ENCODE results near the gene PAPLN. TPM values are rescaled to one million over a fixed set of nuclear protein-coding genes. Genes with fewer than 3 reads are reported as not detected.

Gene PAPLN
- polyA plus RNA-seq, 10 donors, result 1.4 to 4.3 (median 2.6) TPM

DNA sequence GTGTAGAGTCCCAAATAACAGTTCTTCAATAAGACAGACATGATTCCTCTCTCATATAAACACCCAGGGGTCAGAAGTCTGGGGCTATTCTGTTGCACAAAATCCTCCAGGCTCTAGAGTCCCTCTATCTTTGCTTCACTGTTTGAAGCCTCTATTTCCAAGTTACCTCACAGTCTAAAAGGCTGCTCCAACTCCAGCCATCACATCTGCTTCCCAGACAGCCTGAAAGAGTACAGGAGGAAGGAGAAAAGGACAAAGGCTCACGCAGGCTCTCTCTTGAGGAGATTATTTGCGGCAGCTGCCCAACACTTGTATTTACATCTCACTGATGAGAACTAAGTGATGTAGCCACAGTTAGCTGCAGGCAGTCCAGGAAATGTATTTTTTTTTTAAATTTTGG, 6.4 kb downstream of the PAPLN start:
- no peak for DNase-seq

DNA sequence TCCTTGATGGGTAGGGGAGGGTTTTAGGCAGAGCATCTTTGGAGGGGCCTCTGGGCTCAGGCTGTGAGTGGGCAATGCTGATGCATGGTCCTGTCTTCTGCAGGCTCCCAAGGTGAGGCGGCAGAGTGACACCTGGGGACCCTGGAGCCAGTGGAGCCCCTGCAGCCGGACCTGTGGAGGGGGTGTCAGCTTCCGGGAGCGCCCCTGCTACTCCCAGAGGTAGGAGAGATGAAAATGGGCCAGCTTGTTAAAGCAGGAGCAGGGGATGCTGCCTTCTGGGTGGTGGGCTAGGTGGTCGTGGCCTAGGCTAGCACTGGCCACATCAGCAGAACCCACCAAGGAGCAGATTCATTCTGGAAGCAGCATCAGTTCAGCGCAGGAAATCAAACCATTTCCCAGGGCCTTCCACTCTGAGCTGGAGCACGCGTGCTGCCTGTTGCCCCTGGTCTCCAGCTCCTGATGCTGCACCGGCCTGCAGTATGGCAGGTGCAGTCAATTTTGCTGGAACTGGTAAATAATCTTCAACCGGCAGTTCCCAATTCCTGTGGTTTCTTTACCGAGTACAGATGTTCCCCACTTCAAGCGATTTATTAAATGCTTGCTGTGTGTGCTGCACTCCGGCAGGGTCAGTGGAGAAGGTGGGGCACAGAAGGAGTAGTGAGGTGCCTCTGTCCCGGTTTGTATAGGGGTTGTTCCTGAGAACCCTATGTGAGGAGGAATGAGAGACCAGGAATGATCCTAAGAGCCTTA, 7.4 kb downstream of the PAPLN start:
- no peak for DNase-seq

DNA sequence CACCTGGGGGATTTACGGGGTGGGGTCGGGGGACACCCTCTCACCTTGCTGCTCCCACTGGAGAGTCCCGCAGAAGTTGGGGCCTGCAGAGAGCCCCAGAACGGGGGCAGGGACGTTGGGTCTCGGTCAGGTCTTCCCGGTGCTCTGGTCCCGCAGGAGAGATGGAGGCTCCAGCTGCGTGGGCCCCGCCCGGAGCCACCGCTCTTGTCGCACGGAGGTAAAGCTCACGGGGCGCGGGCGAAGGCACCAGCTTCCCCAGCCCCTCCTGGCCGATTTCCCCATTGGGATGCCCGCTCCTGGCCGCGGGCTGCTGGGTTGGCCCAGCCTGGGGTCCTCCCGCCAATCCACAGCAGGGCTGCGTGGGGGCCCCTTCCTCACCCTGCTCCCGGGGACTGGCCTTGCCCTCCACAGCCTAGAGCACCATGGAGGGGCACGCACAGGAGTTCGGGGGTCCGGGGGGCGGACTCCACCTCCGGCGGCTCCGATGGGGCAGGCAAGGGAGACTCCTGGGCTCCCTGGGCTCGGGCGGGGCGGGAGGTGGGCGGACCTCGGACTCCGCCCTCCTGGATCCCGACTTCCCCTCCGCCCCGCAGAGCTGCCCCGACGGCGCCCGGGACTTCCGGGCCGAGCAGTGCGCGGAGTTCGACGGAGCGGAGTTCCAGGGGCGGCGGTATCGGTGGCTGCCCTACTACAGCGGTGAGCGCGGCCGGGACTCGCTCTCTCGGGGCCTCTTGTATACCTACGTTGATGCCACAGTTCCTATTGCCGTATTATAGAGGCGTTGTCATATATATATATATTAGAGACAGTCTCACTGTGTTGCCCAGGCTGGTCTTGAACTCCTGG, 8.4 kb downstream of the PAPLN start:
- peak in 1 of 3 donors; percentile 68 for DNase-seq

GRCh38 chr14:73246387-73247150, 9.3 kb downstream of the PAPLN start:
- no peak for DNase-seq

DNA sequence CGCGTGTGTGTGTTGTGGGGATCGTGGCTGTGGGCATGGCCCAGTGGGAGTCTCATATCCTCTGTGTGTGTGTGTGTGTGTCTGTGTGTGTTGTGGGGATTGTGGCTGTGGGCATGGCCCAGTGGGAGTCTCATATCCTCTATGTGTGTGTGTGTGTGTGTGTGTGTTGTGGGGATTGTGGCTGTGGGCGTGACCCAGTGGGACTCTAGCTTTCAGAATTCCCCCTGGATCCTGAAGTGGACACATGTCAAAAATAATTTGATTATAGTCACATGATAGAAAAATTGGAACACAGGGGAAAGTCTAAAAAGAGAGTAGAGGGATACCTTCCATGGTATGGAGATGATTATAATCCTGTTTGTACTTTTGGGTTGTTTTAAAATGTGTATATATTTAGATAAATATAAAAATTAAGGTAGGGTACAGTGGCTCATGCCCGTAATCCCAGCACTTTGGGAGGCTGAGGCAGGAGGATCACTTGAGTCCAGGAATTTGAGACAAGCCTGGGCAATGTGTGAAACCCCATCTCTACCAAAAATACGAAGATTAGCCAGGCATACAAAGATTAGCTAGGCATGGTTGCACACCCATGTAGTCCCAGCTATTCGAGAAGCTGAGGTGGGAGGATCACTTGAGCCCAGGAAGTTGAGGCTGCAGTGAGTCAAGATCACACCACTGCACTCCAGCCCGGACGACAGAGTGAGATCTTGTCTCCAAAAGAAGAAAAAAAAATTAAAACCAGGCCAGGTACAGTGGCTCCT, 11.0 kb downstream of the PAPLN start:
- DNase-seq, result no peak

DNA sequence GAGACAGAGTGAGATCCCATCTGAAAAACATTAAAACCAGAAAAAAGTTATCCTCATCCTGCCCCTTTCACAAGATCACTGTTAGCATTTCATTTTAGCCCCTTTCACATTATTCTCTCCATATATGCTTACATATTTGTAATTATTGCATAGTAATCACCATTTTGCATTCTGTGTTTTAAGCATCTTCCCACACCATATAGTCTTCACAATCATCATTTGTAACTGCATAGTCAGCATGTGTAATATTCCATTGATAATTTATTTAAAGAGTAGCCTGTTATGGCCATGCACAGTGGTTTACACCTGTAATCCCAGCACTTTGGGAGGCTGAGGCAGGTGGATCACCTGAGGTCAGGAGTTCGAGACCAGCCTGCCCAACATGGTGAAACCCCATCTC, 11.8 kb downstream of the PAPLN start:
- no peak for DNase-seq

DNA sequence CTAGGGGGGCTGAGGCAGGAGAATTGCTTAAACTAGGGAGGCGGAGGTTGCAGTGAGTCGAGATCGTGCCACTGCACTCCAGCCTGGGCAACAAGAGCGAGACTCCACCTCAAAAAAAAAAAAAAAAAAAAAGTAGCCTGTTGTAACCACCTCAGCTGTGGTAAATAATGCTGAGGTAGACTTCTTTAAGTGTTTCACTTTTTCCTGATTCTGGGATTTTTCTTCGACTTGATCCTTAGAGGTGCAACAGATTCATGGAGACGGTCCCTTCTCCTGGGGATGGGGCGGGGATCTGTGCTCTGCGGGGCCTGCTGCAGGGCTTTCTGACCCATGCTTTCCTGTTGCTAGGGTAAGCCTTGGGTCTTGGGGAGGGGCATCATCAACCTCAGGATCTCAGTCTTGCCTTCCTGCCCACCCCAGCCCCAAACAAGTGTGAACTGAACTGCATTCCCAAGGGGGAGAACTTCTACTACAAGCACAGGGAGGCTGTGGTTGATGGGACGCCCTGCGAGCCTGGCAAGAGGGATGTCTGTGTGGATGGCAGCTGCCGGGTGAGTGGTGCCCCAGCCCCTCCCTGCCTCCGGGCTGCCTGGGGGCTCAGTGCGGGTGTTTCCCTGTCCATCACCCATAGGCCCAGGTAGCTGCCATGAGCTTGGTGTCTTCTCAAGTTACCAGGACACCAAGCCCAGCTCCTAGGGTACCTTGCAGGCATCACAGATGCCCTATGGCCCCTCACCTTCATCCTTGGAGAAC, 12.4 kb downstream of the PAPLN start:
- no peak for DNase-seq

GRCh38 chr14:73250317-73250713, 13.0 kb downstream of the PAPLN start:
- DNase-seq, result no peak

- no peak for DNase-seq
Measured at GRCh38 chr14:73250781-73251500, 13.6 kb downstream of the PAPLN start.

DNA sequence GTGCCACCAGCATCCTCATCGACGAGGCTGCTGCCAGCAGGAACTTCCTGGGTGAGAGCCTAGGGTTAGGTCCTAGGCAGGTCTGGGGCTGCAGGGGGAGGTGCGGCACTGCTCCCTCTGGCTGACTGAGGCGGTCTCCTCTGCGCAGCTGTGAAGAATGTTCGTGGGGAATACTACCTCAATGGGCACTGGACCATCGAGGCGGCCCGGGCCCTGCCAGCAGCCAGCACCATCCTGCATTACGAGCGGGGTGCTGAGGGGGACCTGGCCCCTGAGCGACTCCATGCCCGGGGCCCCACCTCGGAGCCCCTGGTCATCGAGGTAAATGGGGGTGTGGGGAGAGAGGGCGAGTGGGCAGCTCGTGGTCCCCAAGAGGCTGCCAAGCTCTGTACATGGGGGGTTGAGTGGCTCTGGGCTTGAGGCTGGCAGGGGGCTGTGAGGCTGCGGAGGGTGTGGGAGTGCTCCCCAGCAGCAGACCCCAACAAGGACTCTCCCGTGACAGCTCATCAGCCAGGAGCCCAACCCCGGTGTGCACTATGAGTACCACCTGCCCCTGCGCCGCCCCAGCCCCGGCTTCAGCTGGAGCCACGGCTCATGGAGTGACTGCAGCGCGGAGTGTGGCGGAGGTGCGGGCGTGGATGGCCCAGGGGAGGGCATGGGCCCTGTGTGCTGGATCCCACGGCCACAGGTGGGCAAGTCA, 14.4 kb downstream of the PAPLN start:
- no peak for DNase-seq

- DNase-seq, result no peak
Measured at GRCh38 chr14:73252491-73253322, 15.4 kb downstream of the PAPLN start.

DNA sequence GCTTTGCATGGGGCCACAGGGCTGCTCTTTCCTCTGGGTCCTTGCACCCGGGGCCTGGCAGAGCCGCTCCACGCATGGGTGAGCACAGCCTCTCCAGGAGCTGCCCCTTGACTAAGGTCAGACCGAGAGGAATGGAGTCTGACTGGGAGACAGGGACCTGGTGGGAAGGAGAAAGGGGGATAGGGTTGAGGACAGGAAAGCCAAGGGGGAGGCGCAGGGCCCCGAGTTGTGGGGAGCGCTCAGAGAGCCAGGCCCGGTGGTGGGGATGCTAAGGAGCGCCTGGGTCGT, 16.0 kb downstream of the PAPLN start:
- no peak for DNase-seq

- DNase-seq, result no peak
Measured at GRCh38 chr14:73253721-73254120, 16.4 kb downstream of the PAPLN start.

GRCh38 chr14:73254247-73255004, 17.1 kb downstream of the PAPLN start:
- no peak for DNase-seq

DNA sequence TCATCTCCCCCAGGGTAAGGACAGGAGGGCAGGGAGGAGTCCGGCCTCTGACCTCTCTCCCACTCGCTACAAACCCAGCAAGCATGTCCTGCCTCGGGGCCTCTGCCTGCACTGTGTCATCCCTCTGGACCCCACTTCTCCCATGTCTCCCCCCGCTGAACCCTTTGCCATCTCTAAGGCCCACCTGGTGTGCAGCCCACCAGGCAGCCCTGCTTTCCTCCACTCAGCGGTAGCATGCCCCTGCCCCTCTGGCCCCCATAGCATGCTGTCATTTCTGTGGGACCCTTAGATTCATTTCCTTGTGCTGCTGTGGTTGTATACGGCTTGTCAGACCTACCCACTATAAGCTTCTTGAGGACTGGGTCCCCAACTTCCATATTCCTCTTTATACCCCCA, 17.7 kb downstream of the PAPLN start:
- no peak for DNase-seq

DNA sequence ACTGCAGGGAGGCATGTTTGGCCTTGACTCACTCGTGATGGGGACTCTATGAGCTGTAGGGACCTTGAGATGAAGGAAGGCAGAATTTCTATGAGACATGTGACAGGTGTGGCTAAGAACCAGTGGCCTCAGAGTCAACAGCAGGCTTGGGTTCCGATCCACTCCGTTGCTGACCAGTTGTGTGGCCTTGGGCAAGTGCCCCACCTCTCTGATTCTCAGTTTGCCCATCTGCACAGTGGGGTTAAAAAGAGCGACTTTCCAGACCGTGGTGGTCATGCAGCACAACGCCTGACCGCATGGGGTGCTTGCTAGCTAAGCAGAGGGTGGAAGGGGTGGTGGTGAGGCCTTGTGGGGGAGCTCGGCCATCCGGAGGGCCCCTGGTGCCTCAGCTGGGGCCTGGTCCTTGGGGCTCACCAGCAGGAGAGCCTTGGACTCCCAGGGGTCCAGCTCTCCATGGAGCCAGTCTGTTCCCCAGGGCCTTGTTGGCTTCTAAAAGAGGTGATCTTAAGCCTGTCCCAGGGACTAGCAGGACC, 18.5 kb downstream of the PAPLN start:
- no peak for DNase-seq

- no peak for DNase-seq
Measured at GRCh38 chr14:73258076-73258475, 20.8 kb downstream of the PAPLN start.

All from muscle of back (tissue), 11 donors.